OCI-LY3 (cell line): ENCODE data around the gene ZCCHC14.

Experiments
- H2AFZ ChIP-seq: fragments of 200-600, 300-600 bp; shearing (Covaris generic); 2 replicates; pipeline ENCODE4 v1.6.0; 2014; ENCODE audit warnings: antibody characterized with exemption, low read depth, low read length
- H3K27ac ChIP-seq: fragments of 200-600, 300-600 bp; sonication (generic); 2 replicates; pipeline ENCODE4 v1.5.1; 2014; ENCODE audit warnings: mild to moderate bottlenecking, low read length, moderate library complexity, mixed read lengths
- H3K27me3 ChIP-seq: fragments of 200-600, 300-600 bp; sonication (generic); 2 replicates; pipeline ENCODE4 v1.6.1; 2014; ENCODE audit warnings: low read depth, low read length, mixed read lengths
- H3K36me3 ChIP-seq: fragments of 200-600, 300-600 bp; sonication (generic); replicated peaks from 2 replicates; pipeline ENCODE3; 2014; ENCODE audit warnings: low read depth, low read length, mixed read lengths
- H3K4me1 ChIP-seq: fragments of 300-600, 200-600 bp; sonication (generic); 2 replicates; pipeline ENCODE4 v1.6.1; 2014; ENCODE audit warnings: low read length, mixed read lengths
- H3K4me2 ChIP-seq: fragments of 200-600, 300-600 bp; sonication (generic); 2 replicates; pipeline ENCODE4 v1.6.1; 2014; ENCODE audit warnings: low read length, mixed read lengths
- H3K4me3 ChIP-seq: fragments of 300-600, 200-600 bp; sonication (generic); 2 replicates; pipeline ENCODE4 v1.5.1; 2014; ENCODE audit warnings: antibody characterized with exemption, mild to moderate bottlenecking, low read length, moderate library complexity
- H3K79me2 ChIP-seq: fragments of 300-600, 200-600 bp; shearing (Covaris generic); 2 replicates; pipeline ENCODE4 v1.6.1; 2014; ENCODE audit warnings: mild to moderate bottlenecking, low read length, mixed read lengths
- H3K9ac ChIP-seq: fragments of 300-600, 200-600 bp; shearing (Covaris generic); 2 replicates; pipeline ENCODE4 v1.6.0; 2014; ENCODE audit warnings: mild to moderate bottlenecking, low read length, moderate library complexity
- H3K9me3 ChIP-seq: fragments of 200-600, 300-600 bp; shearing (Covaris generic); 2 replicates; pipeline ENCODE4 v1.6.1; 2014; ENCODE audit warnings: low read length, mixed read lengths; ENCODE audit not compliant: insufficient read depth
- H4K20me1 ChIP-seq: fragments of 200-600, 300-600 bp; sonication (generic); 2 replicates; pipeline ENCODE4 v1.6.1; 2016; ENCODE audit warnings: low read length, mixed read lengths; ENCODE audit not compliant: insufficient read depth
- EZH2phosphoT487 ChIP-seq: fragments of 200-600 bp; shearing (Covaris generic); IDR thresholded peaks from 2 replicates; pipeline ENCODE4 v1.6.1; 2018; ENCODE audit warnings: antibody characterized with exemption, mixed run types, low read depth
- TF ChIP-seq, protein P1 (sequence below): fragments of 200-600, 300-600 bp; sonication (generic); IDR thresholded peaks from 2 replicates; pipeline ENCODE4 v1.5.1; 2014; ENCODE audit warnings: antibody characterized with exemption, low read length, low read depth

Gene ZCCHC14

GRCh38 chr16:87416826-87417527 lies 75.8 kb downstream of the ZCCHC14 start:
- H3K4me2 ChIP-seq, result no peak overlapping the region
- H3K4me3 ChIP-seq, result no peak overlapping the region
- no peaks in the 10 kb centered on the region for H3K36me3 ChIP-seq
- H3K27me3 ChIP-seq, result no peaks in the 10 kb centered on the region
- H2AFZ ChIP-seq, result no peak overlapping the region
- no peaks in the 10 kb centered on the region for H3K9me3 ChIP-seq
- H3K27ac ChIP-seq, result no peak overlapping the region
- H3K79me2 ChIP-seq, result no peaks in the 10 kb centered on the region
- no peak overlapping the region for H3K9ac ChIP-seq
- H4K20me1 ChIP-seq, result 0 out of 2 replicates have a peak, but pooled peaks cover 3% of the 10 kb centered on the region
- H3K4me1 ChIP-seq, result 0 out of 2 replicates have a peak, but pooled peaks cover 3% of the 10 kb centered on the region
- TF ChIP-seq, protein P1, sequence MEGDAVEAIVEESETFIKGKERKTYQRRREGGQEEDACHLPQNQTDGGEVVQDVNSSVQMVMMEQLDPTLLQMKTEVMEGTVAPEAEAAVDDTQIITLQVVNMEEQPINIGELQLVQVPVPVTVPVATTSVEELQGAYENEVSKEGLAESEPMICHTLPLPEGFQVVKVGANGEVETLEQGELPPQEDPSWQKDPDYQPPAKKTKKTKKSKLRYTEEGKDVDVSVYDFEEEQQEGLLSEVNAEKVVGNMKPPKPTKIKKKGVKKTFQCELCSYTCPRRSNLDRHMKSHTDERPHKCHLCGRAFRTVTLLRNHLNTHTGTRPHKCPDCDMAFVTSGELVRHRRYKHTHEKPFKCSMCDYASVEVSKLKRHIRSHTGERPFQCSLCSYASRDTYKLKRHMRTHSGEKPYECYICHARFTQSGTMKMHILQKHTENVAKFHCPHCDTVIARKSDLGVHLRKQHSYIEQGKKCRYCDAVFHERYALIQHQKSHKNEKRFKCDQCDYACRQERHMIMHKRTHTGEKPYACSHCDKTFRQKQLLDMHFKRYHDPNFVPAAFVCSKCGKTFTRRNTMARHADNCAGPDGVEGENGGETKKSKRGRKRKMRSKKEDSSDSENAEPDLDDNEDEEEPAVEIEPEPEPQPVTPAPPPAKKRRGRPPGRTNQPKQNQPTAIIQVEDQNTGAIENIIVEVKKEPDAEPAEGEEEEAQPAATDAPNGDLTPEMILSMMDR, result peak; percentile 67
- no peak for TF ChIP-seq EZH2phosphoT487

DNA sequence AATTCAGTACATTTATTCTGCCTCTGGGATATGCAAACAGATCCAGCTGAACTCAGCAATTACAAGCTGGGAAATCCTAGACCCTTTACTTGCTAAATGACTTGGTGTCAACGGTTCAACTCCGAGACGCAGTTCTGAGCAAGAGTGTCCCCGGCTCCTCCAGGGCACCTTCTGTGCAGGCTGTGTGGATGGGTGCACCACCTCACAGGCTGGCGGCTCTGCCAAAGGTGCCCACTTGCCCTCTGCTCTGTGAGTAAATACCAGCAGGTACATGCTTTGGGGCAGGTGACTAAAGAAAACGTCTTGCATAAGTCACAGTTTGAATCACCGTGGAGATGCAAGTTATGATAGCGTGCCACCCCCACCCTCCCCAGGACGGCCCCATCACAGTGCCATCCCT lies 77.4 kb downstream of the ZCCHC14 start:
- no peak overlapping the region for H3K9ac ChIP-seq
- H3K79me2 ChIP-seq, result no peaks in the 10 kb centered on the region
- no peak overlapping the region for H3K27ac ChIP-seq
- H3K4me3 ChIP-seq, result no peak overlapping the region
- 0 out of 2 replicates have a peak, but pooled peaks cover 3% of the 10 kb centered on the region for H4K20me1 ChIP-seq
- H3K27me3 ChIP-seq, result no peaks in the 10 kb centered on the region
- no peak overlapping the region for H3K4me2 ChIP-seq
- no peak for TF ChIP-seq EZH2phosphoT487
- TF ChIP-seq, protein P1, result no peak
- H3K9me3 ChIP-seq, result no peaks in the 10 kb centered on the region
- H2AFZ ChIP-seq, result no peak overlapping the region
- H3K36me3 ChIP-seq, result no peaks in the 10 kb centered on the region
- H3K4me1 ChIP-seq, result 0 out of 2 replicates have a peak, but pooled peaks cover 3% of the 10 kb centered on the region

- Histone ChIP-seq H3K9me3 (no peaks in the 10 kb centered on the region), H3K4me1 (0 out of 2 replicates have a peak, but pooled peaks cover 3% of the 10 kb centered on the region), H3K4me2 (no peak overlapping the region), H3K27ac (no peak overlapping the region), H3K27me3 (no peaks in the 10 kb centered on the region), H3K36me3 (no peaks in the 10 kb centered on the region), H2AFZ (no peak overlapping the region), H4K20me1 (0 out of 2 replicates have a peak, but pooled peaks cover 3% of the 10 kb centered on the region), H3K4me3 (no peak overlapping the region), H3K9ac (no peak overlapping the region), H3K79me2 (no peaks in the 10 kb centered on the region)
- TF ChIP-seq, protein P1, result no peak
- no peak for TF ChIP-seq EZH2phosphoT487
Measured at GRCh38 chr16:87414251-87414680, 78.6 kb downstream of the ZCCHC14 start.

DNA sequence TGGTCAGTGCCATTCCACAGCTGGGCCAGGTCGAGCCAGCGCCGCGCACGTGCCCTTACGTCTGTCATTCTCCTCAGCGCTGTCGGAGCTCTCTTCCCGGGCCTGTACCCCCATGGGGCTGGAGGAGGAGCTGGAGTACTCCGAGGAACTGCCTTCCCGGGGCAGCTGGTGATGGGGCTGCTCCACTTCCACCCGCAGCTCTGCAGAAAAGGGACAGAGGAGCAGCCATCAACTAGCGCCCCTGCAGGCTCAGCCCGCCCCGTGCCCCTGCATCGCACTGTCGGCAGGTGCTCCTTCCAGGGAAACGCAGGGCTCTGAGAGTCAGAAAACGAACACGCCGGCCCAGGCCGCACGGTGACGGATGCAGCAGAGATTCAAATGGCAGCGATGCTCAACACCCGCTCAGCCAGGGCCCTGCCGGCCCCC lies 79.8 kb downstream of the ZCCHC14 start:
- Histone ChIP-seq H3K36me3 (no peaks in the 10 kb centered on the region), H3K79me2 (no peaks in the 10 kb centered on the region), H3K4me3 (no peak overlapping the region), H3K4me1 (peaks cover 3% of the 10 kb centered on the region; the same call in 1 of the 2 replicates), H3K27me3 (no peaks in the 10 kb centered on the region), H3K9ac (no peak overlapping the region), H3K27ac (no peak overlapping the region), H2AFZ (no peak overlapping the region), H3K4me2 (no peak overlapping the region), H3K9me3 (no peaks in the 10 kb centered on the region), H4K20me1 (peaks cover 10% of the 10 kb centered on the region; the same call in 1 of the 2 replicates)
- TF ChIP-seq EZH2phosphoT487, result no peak
- TF ChIP-seq, protein P1, result no peak
